K562 (cell line): ENCODE results near the gene GPC1. TPM values are rescaled to one million over a fixed set of nuclear protein-coding genes. Genes with fewer than 3 reads are reported as not detected.

Experiments used
- ARID3A ChIP-seq: IDR thresholded peaks from 2 replicates; pipeline ENCODE4 v1.6.1; 2012; ENCODE audit warnings: low read depth, low read length, improper control_type of control experiment, borderline replicate concordance
- FOXA1 ChIP-seq: fragments of 450-650 bp; IDR thresholded peaks from 2 replicates; pipeline ENCODE4 v1.6.1; 2016; ENCODE audit warnings: mild to moderate bottlenecking, borderline replicate concordance
- HOMEZ ChIP-seq: fragments of 250-450 bp; sonication (Bioruptor Pico); IDR thresholded peaks from 2 replicates; pipeline ENCODE4 v1.4.0; 2020; ENCODE audit warnings: mild to moderate bottlenecking, moderate library complexity
- IFI16 ChIP-seq: fragments of 250-450 bp; sonication (Bioruptor Pico); IDR thresholded peaks from 2 replicates; pipeline ENCODE4 v2.1.2; 2022; ENCODE audit warnings: mild to moderate bottlenecking, inconsistent platforms
- MITF ChIP-seq: IDR thresholded peaks from 2 replicates; pipeline ENCODE4 v1.6.1; 2014; ENCODE audit warnings: antibody characterized with exemption
- MNT ChIP-seq, 2 experiments: fragments of 450-650 bp; conservative IDR thresholded peaks; 2 replicates each; pipeline ENCODE4 v1.6.1; 2017; ENCODE audit warnings: mild to moderate bottlenecking in 2 of 2, moderate library complexity in 2 of 2
- PML ChIP-seq: IDR thresholded peaks from 2 replicates; pipeline ENCODE4 v1.6.1; 2012; ENCODE audit warnings: low read length, inconsistent platforms
- RFX1 ChIP-seq: fragments of 450-650 bp; IDR thresholded peaks from 2 replicates; pipeline ENCODE4 v1.6.1; 2016; ENCODE audit warnings: mild to moderate bottlenecking, moderate library complexity
- SOX6 ChIP-seq: fragments of 450-650 bp; IDR thresholded peaks from 2 replicates; pipeline ENCODE4 v1.6.1; 2014; ENCODE audit warnings: mild to moderate bottlenecking
- SP2 ChIP-seq: IDR thresholded peaks from 2 replicates; pipeline ENCODE4 v1.6.1; 2011; ENCODE audit warnings: mild to moderate bottlenecking, low read depth, low read length, moderate library complexity; ENCODE audit not compliant: poor library complexity, severe bottlenecking; ENCODE audit errors: extremely low read depth
- ZNF224 ChIP-seq: sonication (generic); formaldehyde crosslinking; IDR thresholded peaks from 2 replicates; pipeline ENCODE4 v1.8.0; 2022; ENCODE audit warnings: mild to moderate bottlenecking, missing genetic modification reagents
- ZNF263 ChIP-seq: sonication (generic); formaldehyde crosslinking; IDR thresholded peaks from 2 replicates; pipeline ENCODE4 v1.8.0; 2022; ENCODE audit warnings: mild to moderate bottlenecking, missing genetic modification reagents, borderline replicate concordance
- polyA plus RNA-seq, 8 experiments: library from polyadenylated mRNA; depleted of rRNA in 4 of 8; stranded (reverse) in 5 of 8; unstranded in 3 of 8; fragments of >200 nt; fragmentation: Nextera tagmentation in 2 of 8; fragmentation: Illumina TruSeq in 1 of 8; extraction: Ambion mirVana in 2 of 8; extraction: Trizol in 1 of 8; gene quantifications; 2 replicates each; pipeline versions ENCODE4 v1.2.1 to v1.2.3, GENCODE V29; 2011 to 2014; ENCODE audit warnings: inconsistent platforms in 1 of 8, missing spikeins in 1 of 8
- total RNA-seq, 7 experiments: library from RNA; depleted of rRNA in 6 of 7; stranded (reverse); fragments of >200 nt in 6 of 7; fragmentation: Illumina TruSeq in 2 of 7; extraction: Trizol in 2 of 7; gene quantifications; 2 replicates each; pipeline versions ENCODE4 v1.2.1 to v1.2.3, GENCODE V29; 2011 to 2021; ENCODE audit warnings: low replicate concordance in 1 of 7

The GPC1 gene
- total and polyA plus RNA-seq, 9 of the 15 experiments (the other 6 are each of a cell fraction or from before 2014, with no cell fraction given): 0.07 to 0.82 (median 0.14) TPM; not detected in 3

GRCh38 chr2:240452462-240453256, 17.2 kb downstream of the GPC1 start (continued):
- no peak for TF ChIP-seq ARID3A
- no peak for TF ChIP-seq HOMEZ
- no peak for TF ChIP-seq ZNF263
- TF ChIP-seq SOX6: no peak
- no peak for TF ChIP-seq MITF
- no peak for TF ChIP-seq MNT (conservative IDR thresholded peaks at IDR 0.05)
- TF ChIP-seq FOXA1: no peak
- no peak for TF ChIP-seq RFX1
- TF ChIP-seq ZNF224 (CRISPR knock-in tag): no peak
- no peak for TF ChIP-seq SP2
- TF ChIP-seq PML: no peak
- no peak for TF ChIP-seq IFI16
- TF ChIP-seq, all 486 proteins: peak for 5
